PC-9 (cell line): ENCODE results near the gene METRN.

Experiments used
- CTCF ChIP-seq: fragments of 200-600 bp; sonication (generic); conservative IDR thresholded peaks from 2 replicates; pipeline ENCODE4 v1.6.1; 2017; ENCODE audit warnings: mixed run types, antibody characterized with exemption, mild to moderate bottlenecking, moderate library complexity
- EZH2 ChIP-seq: fragments of 200-600 bp; sonication (generic); IDR thresholded peaks from 2 replicates; pipeline ENCODE4 v1.8.0; 2017; ENCODE audit warnings: antibody characterized with exemption, low read depth

GRCh38 chr16:721765-722540, 7.0 kb downstream of the METRN start:
- TF ChIP-seq CTCF (no peak), EZH2 (no peak)
